Renal cortex interstitium (tissue), 11 donors: Measurements from ENCODE around the gene ALDH1A3. TPM values are rescaled to one million over a fixed set of nuclear protein-coding genes. Genes with fewer than 3 reads are reported as not detected.
A peak's percentile ranks its signal among the peaks of the same experiment; 100 is the strongest.

Experiments
- DNase-seq, 11 donors: peaks; one replicate each; pipeline ENCODE4 v3.0.0-alpha.2; 2013; ENCODE audit warnings: low read depth in 9 of 11, low spot score in 4 of 11; ENCODE audit errors: extremely low read depth in 1 of 11
- polyA plus RNA-seq, 3 donors: library from polyadenylated mRNA; unstranded; fragments of 120-200 nt; gene quantifications; one replicate each; pipeline ENCODE4 v1.2.1, GENCODE V29; 2013; ENCODE audit not compliant: insufficient read length in 3 of 3

The ALDH1A3 gene
- polyA plus RNA-seq, 3 donors = 5.2 to 7.1 (median 5.9) TPM

GRCh38 chr15:100853676-100854440 lies 25.8 kb upstream of the ALDH1A3 start:
- DNase-seq = no peak

GRCh38 chr15:100856867-100857266 lies 22.8 kb upstream of the ALDH1A3 start:
- DNase-seq = no peak

- no peak for DNase-seq
Measured at GRCh38 chr15:100858294-100858693, 21.3 kb upstream of the ALDH1A3 start.

GRCh38 chr15:100859970-100860828 lies 19.4 kb upstream of the ALDH1A3 start:
- no peak for DNase-seq

- no peak for DNase-seq
Measured at GRCh38 chr15:100860829-100861510, 18.7 kb upstream of the ALDH1A3 start.

GRCh38 chr15:100861511-100861991 lies 18.1 kb upstream of the ALDH1A3 start:
- no peak for DNase-seq

- DNase-seq = no peak
Measured at GRCh38 chr15:100862162-100862561, 17.5 kb upstream of the ALDH1A3 start.

GRCh38 chr15:100863075-100863795 lies 16.4 kb upstream of the ALDH1A3 start:
- DNase-seq = no peak

- DNase-seq = no peak
Measured at GRCh38 chr15:100863796-100864267, 15.8 kb upstream of the ALDH1A3 start.

GRCh38 chr15:100866386-100867330 lies 13.0 kb upstream of the ALDH1A3 start:
- no peak for DNase-seq

- DNase-seq = no peak
Measured at GRCh38 chr15:100867433-100867832, 12.2 kb upstream of the ALDH1A3 start.

GRCh38 chr15:100869151-100869999 lies 10.3 kb upstream of the ALDH1A3 start:
- DNase-seq = no peak

GRCh38 chr15:100873029-100873677 lies 6.5 kb upstream of the ALDH1A3 start:
- peak in 10 of 11 donors; percentile 53 to 82 (median 68) for DNase-seq

GRCh38 chr15:100875495-100875894 lies 4.1 kb upstream of the ALDH1A3 start:
- DNase-seq = no peak

GRCh38 chr15:100875976-100876375 lies 3.7 kb upstream of the ALDH1A3 start:
- DNase-seq = no peak

GRCh38 chr15:100877551-100877950 lies 2.1 kb upstream of the ALDH1A3 start:
- no peak for DNase-seq
